Measurements from ENCODE around the gene CACNA2D3.

CACNA2D3 gene

DNA sequence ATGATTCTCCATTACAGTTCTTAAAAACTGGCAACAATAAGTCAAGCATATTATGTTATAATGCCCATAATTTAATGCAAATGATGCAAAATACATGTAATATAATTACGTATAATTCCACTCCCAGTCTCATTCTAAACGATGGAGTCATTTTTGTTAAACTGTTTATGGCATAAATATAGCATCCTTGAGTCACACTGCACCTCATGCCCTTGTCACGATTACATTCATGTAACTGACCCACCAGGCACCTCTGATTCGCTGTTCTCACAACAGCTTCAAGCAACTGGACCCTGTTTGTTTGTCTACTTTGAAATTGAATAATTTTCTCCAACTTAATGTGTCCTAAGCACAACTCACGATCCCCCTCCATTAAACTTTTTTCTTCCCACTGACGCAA is 953.5 kb downstream of the CACNA2D3 start:
- no peak for DNase-seq (ENCODE audit: low read depth)
- TF ChIP-seq, protein P1, sequence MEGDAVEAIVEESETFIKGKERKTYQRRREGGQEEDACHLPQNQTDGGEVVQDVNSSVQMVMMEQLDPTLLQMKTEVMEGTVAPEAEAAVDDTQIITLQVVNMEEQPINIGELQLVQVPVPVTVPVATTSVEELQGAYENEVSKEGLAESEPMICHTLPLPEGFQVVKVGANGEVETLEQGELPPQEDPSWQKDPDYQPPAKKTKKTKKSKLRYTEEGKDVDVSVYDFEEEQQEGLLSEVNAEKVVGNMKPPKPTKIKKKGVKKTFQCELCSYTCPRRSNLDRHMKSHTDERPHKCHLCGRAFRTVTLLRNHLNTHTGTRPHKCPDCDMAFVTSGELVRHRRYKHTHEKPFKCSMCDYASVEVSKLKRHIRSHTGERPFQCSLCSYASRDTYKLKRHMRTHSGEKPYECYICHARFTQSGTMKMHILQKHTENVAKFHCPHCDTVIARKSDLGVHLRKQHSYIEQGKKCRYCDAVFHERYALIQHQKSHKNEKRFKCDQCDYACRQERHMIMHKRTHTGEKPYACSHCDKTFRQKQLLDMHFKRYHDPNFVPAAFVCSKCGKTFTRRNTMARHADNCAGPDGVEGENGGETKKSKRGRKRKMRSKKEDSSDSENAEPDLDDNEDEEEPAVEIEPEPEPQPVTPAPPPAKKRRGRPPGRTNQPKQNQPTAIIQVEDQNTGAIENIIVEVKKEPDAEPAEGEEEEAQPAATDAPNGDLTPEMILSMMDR (conservative IDR thresholded peaks at IDR 0.05; ENCODE audit: low read length), result no peak
- H3K4me3 ChIP-seq (ENCODE audit: low read length), result no peak overlapping the region

DNA sequence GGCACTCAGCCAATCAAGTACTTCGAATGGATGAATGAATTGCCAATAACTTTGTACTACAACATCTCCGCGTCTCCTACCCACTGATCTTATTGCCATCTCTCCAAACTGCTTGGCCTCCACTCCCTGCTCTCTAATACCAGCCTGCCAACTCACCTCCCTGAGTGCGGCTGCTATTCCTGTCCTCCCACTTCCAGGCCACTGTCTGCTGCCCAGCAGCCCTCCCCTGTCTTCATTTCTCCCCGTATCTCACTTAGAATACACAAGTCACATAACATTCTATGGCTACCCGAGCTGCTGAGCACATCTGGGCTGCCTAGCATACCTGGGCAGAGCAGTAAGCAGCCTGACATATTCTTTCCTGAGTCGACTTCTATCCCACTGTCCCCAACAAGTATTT is 955.4 kb downstream of the CACNA2D3 start:
- H3K4me3 ChIP-seq (ENCODE audit: low read length), result no peak overlapping the region
- TF ChIP-seq, protein P1 (conservative IDR thresholded peaks at IDR 0.05; ENCODE audit: low read length), result no peak
- DNase-seq (ENCODE audit: low read depth), result no peak

DNA sequence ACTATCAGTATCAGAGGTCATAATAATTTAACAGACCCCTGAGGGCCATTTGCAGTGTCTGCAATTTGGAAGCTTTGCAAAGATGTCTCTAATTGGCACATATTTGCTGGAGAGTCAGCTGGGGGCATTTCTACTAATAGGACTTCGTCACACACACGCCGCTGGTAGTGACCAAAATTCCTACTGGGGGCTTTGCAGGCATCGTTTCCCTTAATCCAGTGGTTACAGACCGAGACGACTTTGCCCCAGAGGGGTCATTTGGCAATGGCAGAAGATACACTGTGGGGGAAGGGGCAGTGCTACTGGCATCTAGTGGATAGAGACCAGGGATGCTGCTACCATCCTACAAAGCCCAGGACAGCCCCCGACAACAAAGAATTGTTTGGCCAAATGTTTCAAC is 956.5 kb downstream of the CACNA2D3 start:
- TF ChIP-seq, protein P1 (conservative IDR thresholded peaks at IDR 0.05; ENCODE audit: low read length), result no peak
- no peak for DNase-seq (ENCODE audit: low read depth)
- H3K4me3 ChIP-seq (ENCODE audit: low read length), result no peak overlapping the region

DNA sequence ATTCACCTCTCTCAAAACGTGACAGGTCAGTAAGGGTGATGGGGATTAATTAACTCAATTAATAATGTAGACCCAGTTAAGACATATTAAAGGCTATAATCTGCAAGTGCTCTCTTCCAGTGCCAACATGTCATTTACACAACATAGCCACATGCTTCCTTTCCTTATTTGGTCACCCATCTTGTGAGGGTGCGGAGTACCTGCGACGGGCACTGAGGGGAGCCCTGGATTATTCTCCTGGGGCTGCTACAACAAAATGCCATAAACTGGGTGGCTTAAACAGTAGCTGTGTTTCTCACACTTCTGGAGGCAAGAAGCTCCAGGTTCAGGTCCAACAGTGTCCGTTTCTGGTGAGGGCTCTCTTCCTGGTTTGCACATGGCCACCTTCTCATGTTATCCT is 962.9 kb downstream of the CACNA2D3 start:
- no peak overlapping the region for H3K4me3 ChIP-seq (ENCODE audit: low read length)
- no peak for DNase-seq (ENCODE audit: low read depth)
- TF ChIP-seq, protein P1 (conservative IDR thresholded peaks at IDR 0.05; ENCODE audit: low read length), result no peak

DNA sequence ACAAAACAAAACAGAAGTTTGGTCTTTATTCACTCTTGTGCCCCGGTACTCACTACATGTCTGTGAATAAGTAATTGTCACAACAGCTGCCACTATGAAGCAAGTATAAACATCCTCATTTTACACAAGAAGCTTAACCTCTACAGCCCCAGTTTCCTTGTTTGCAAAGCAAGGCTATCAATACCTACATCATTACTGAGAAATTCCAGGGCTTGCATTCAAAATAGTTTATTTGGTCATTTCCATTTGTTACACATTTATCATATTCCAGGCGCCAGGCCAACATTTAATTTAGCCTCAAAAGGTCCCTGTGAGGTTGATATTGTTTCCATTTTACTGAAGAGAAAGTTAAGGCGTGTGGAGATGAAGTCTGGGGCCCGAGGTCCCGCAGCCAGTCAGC is 966.9 kb downstream of the CACNA2D3 start:
- peak; percentile 47 for DNase-seq (ENCODE audit: low read depth)
- H3K4me3 ChIP-seq (ENCODE audit: low read length), result no peak overlapping the region
- TF ChIP-seq, protein P1 (conservative IDR thresholded peaks at IDR 0.05; ENCODE audit: low read length), result no peak

DNA sequence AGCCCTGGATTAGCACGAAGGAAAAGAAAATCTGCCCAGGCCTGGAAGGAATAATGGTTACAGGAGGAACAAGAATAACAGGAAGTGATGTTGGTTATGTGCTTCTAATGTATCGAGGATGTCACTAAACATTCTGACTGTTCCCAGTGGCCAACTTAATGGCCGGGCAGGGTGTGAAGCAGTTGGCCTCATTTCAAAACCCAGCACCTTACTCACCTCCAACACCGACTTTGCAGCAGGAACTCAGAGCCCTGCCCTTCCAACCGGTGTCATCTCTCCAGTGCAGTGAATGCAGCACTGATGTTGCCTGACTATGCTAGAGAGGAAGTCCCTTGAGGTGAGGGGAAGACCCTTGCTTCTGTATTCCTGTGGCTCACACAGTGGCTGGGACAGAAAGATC is 967.9 kb downstream of the CACNA2D3 start:
- TF ChIP-seq, protein P1 (conservative IDR thresholded peaks at IDR 0.05; ENCODE audit: low read length), result no peak

DNA sequence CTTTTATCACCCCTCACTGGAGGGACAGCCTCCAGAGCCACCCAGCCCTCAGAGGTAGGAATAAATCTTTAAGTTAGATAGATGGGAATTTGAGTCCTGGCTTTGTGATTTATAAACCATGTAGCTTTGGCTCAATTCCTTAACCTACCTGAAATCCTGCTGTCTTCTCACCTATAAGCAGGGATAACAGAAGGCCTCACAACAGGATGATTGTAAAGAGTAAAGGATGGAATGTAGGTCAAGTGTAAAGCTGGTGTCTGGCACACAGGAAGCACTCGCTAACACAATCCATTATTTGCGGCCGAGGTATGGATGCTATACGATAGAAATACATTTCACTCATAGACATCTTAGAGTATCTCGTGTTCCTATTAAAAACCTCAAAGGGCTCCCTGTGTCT is 968.4 kb downstream of the CACNA2D3 start:
- no peak overlapping the region for H3K4me3 ChIP-seq (ENCODE audit: low read length)
- TF ChIP-seq, protein P1 (conservative IDR thresholded peaks at IDR 0.05; ENCODE audit: low read length), result no peak
- no peak for DNase-seq (ENCODE audit: low read depth)

More for the DNA sequence above, 967.9 kb downstream of the CACNA2D3 start:
- H3K4me3 ChIP-seq (ENCODE audit: low read length), result no peak overlapping the region
- DNase-seq (ENCODE audit: low read depth), result no peak
